H1 (cell line): ENCODE data around the gene CTNNA3. TPM values are rescaled to one million over a fixed set of nuclear protein-coding genes. Genes with fewer than 3 reads are reported as not detected.

Experiments used
- CTCF ChIA-PET: fragments of 300-600 bp; sonication (Branson Sonifier 250); formaldehyde crosslinking; loops from one replicate; lab custom pipeline; 2021; ENCODE audit not compliant: partially characterized antibody; lab: Charles Lee
- POLR2A ChIA-PET: fragments of 300-600 bp; sonication (Branson Sonifier 250); formaldehyde crosslinking; loops from one replicate; lab custom pipeline; 2021; ENCODE audit warnings: inconsistent platforms; ENCODE audit not compliant: partially characterized antibody; lab: Charles Lee
- DNase-seq, 2 experiments: peaks; one replicate each; pipeline versions ENCODE4 v3.0.0 to v3.0.0-alpha.2; 2010 to 2022; ENCODE audit warnings: low spot score in 2 of 2, low read depth in 1 of 2, mixed read lengths in 1 of 2
- FAIRE-seq: peaks from 2 replicates; lab custom pipeline; 2011; peaks lifted over from hg19 to GRCh38; lab: Jason Lieb, UNC
- H2AFZ ChIP-seq: 2 replicates; pipeline ENCODE4 v1.8.1; 2012; ENCODE audit warnings: low read length, inconsistent platforms
- H2AK5ac ChIP-seq: 2 replicates; pipeline ENCODE4 v1.6.1; 2013; ENCODE audit warnings: low read depth, low read length
- H2BK120ac ChIP-seq: replicated peaks from 2 replicates; pipeline ENCODE3; 2013; ENCODE audit warnings: low read depth, low read length, inconsistent platforms
- H2BK12ac ChIP-seq: 2 replicates; pipeline ENCODE4 v1.6.1; 2013; ENCODE audit warnings: low read depth, low read length
- H2BK15ac ChIP-seq: 2 replicates; pipeline ENCODE4 v1.6.1; 2013; ENCODE audit warnings: low read length
- H2BK20ac ChIP-seq: 2 replicates; pipeline ENCODE4 v1.6.1; 2013; ENCODE audit warnings: low read length
- H2BK5ac ChIP-seq: 2 replicates; pipeline ENCODE4 v1.6.1; 2013; ENCODE audit warnings: low read depth, low read length
- H3K14ac ChIP-seq: 2 replicates; pipeline ENCODE4 v1.6.1; 2013; ENCODE audit warnings: inconsistent platforms; ENCODE audit not compliant: insufficient read length
- H3K18ac ChIP-seq: 2 replicates; pipeline ENCODE4 v1.6.1; 2013; ENCODE audit warnings: low read length; ENCODE audit errors: extremely low read depth
- H3K23ac ChIP-seq: 2 replicates; pipeline ENCODE4 v1.6.1; 2013; ENCODE audit warnings: inconsistent platforms; ENCODE audit not compliant: insufficient read length
- H3K23me2 ChIP-seq: 2 replicates; pipeline ENCODE4 v1.6.1; 2013; ENCODE audit warnings: low read depth, low read length
- H3K27ac ChIP-seq: 2 replicates; pipeline ENCODE4 v1.6.1; 2011; ENCODE audit warnings: low read depth, low read length, inconsistent platforms
- H3K27me3 ChIP-seq, 4 experiments: replicated peaks in 1 of 4; 1 replicate in 1 of 4; 2 replicates in 3 of 4; pipeline versions ENCODE4 v1.6.1 to v1.8.1; 2011 to 2013; ENCODE audit warnings: low read length in 3 of 4, mild to moderate bottlenecking in 3 of 4, inconsistent platforms in 2 of 4, mixed read lengths in 2 of 4, moderate library complexity in 1 of 4; ENCODE audit not compliant: control insufficient read depth in 3 of 4, insufficient read depth in 3 of 4; ENCODE audit errors: extremely low read depth in 1 of 4
- H3K36me3 ChIP-seq, 4 experiments: 2 replicates each; pipeline versions ENCODE4 v1.6.1 to v1.8.1; 2011 to 2013; ENCODE audit warnings: mild to moderate bottlenecking in 4 of 4, low read length in 3 of 4, moderate library complexity in 2 of 4, control low read depth in 1 of 4, inconsistent platforms in 1 of 4; ENCODE audit not compliant: insufficient read depth in 4 of 4, control insufficient read depth in 2 of 4
- H3K4ac ChIP-seq: replicated peaks from 2 replicates; pipeline ENCODE3; 2013; ENCODE audit warnings: low read length, low read depth, mixed read lengths, inconsistent platforms; ENCODE audit not compliant: insufficient read length
- H3K4me1 ChIP-seq, 4 experiments: replicated peaks in 1 of 4; 1 replicate in 1 of 4; 2 replicates in 3 of 4; pipeline versions ENCODE4 v1.6.1 to v1.8.1; 2011 to 2013; ENCODE audit warnings: low read length in 3 of 4, inconsistent platforms in 2 of 4, mixed read lengths in 1 of 4; ENCODE audit not compliant: insufficient read depth in 4 of 4, control insufficient read depth in 3 of 4
- H3K4me2 ChIP-seq, 2 experiments: 2 replicates each; pipeline versions ENCODE4 v1.6.1 to v1.8.1; 2011 to 2013; ENCODE audit warnings: low read depth in 2 of 2, low read length in 2 of 2, control low read depth in 1 of 2, inconsistent platforms in 1 of 2, mild to moderate bottlenecking in 1 of 2; ENCODE audit not compliant: insufficient read depth in 1 of 2
- H3K4me3 ChIP-seq, 4 experiments: fragments of 200-600, 300-600 bp in 1 of 4; sonication (generic), shearing (Covaris generic), sonication (Bioruptor Twin) in 1 of 4; 2 replicates each; pipeline versions ENCODE4 v1.5.1 to v1.8.1; 2011 to 2016; ENCODE audit warnings: low read length in 4 of 4, low read depth in 3 of 4, control low read depth in 2 of 4, inconsistent platforms in 2 of 4, mild to moderate bottlenecking in 2 of 4, mixed read lengths in 1 of 4, moderate library complexity in 1 of 4; ENCODE audit not compliant: insufficient read depth in 2 of 4; ENCODE audit errors: extremely low read depth in 1 of 4
- H3K56ac ChIP-seq: replicated peaks from 2 replicates; pipeline ENCODE3; 2013; ENCODE audit warnings: low read depth, mild to moderate bottlenecking, mixed read lengths, low read length, inconsistent platforms; ENCODE audit not compliant: insufficient read length
- H3K79me1 ChIP-seq: 2 replicates; pipeline ENCODE4 v1.6.1; 2013; ENCODE audit warnings: low read depth, low read length, control low read depth
- H3K79me2 ChIP-seq, 2 experiments: 2 replicates each; pipeline versions ENCODE4 v1.6.1 to v1.8.1; 2012 to 2013; ENCODE audit warnings: low read length in 2 of 2, mild to moderate bottlenecking in 2 of 2, inconsistent platforms in 1 of 2; ENCODE audit not compliant: insufficient read depth in 2 of 2, control insufficient read depth in 1 of 2
- H3K9ac ChIP-seq, 4 experiments: replicated peaks in 1 of 4; 1 replicate in 1 of 4; 2 replicates in 3 of 4; pipeline versions ENCODE4 v1.6.1 to v1.8.1; 2011 to 2013; ENCODE audit warnings: low read depth in 3 of 4, low read length in 3 of 4, control low read depth in 2 of 4, mild to moderate bottlenecking in 2 of 4, moderate library complexity in 2 of 4, inconsistent platforms in 1 of 4; ENCODE audit errors: extremely low read depth in 1 of 4
- H3K9me3 ChIP-seq, 2 experiments: 2 replicates each; pipeline versions ENCODE4 v1.6.1 to v1.8.1; 2012 to 2013; ENCODE audit warnings: mild to moderate bottlenecking in 2 of 2, moderate library complexity in 2 of 2, control low read depth in 1 of 2, inconsistent platforms in 1 of 2, low read depth in 1 of 2, low read length in 1 of 2, mixed read lengths in 1 of 2; ENCODE audit not compliant: insufficient read depth in 2 of 2
- H4K20me1 ChIP-seq, 2 experiments: replicated peaks in 1 of 2; 2 replicates each; pipeline versions ENCODE3 to v1.8.1; 2011 to 2013; ENCODE audit warnings: inconsistent platforms in 2 of 2, low read length in 2 of 2, mild to moderate bottlenecking in 1 of 2; ENCODE audit not compliant: insufficient read depth in 2 of 2, control insufficient read depth in 1 of 2
- H4K5ac ChIP-seq: 2 replicates; pipeline ENCODE4 v1.6.1; 2013; ENCODE audit warnings: low read length, low read depth, mixed read lengths, inconsistent platforms; ENCODE audit not compliant: insufficient read length
- H4K8ac ChIP-seq: 2 replicates; pipeline ENCODE4 v1.8.0; 2013; ENCODE audit warnings: mild to moderate bottlenecking, moderate library complexity, low read length, inconsistent platforms; ENCODE audit not compliant: insufficient read depth; ENCODE audit errors: extremely low read depth
- H4K91ac ChIP-seq: replicated peaks from 2 replicates; pipeline ENCODE3; 2013; ENCODE audit warnings: low read length, mixed read lengths, inconsistent platforms; ENCODE audit not compliant: insufficient read length
- CEBPB ChIP-seq: IDR thresholded peaks from 2 replicates; pipeline ENCODE4 v1.6.1; 2012; ENCODE audit warnings: low read depth, low read length
- EP300 ChIP-seq, 2 experiments: IDR thresholded peaks; 1 replicate in 1 of 2; 2 replicates in 1 of 2; pipeline ENCODE4 v1.6.1; 2011 to 2012; ENCODE audit warnings: low read depth in 2 of 2, low read length in 2 of 2, mild to moderate bottlenecking in 2 of 2, borderline replicate concordance in 1 of 2, inconsistent platforms in 1 of 2, moderate library complexity in 1 of 2
- RFX5 ChIP-seq: IDR thresholded peaks from 2 replicates; pipeline ENCODE4 v1.6.1; 2011; ENCODE audit warnings: low read depth, low read length, improper control_type of control experiment, borderline replicate concordance
- RNF2 ChIP-seq: fragments of 200-900, 300-1000 bp; sonication (generic); IDR thresholded peaks from 2 replicates; pipeline ENCODE4 v1.7.1; 2016; ENCODE audit warnings: borderline replicate concordance, low read depth, mild to moderate bottlenecking, antibody characterized with exemption, low read length; ENCODE audit not compliant: poor library complexity, severe bottlenecking; ENCODE audit errors: missing control alignments
- SIN3A ChIP-seq, 2 experiments: IDR thresholded peaks in 1 of 2; conservative IDR thresholded peaks in 1 of 2; 2 replicates each; pipeline ENCODE4 v1.6.1; 2011 to 2012; ENCODE audit warnings: low read length in 2 of 2, improper control_type of control experiment in 1 of 2, low read depth in 1 of 2, mild to moderate bottlenecking in 1 of 2
- SUZ12 ChIP-seq: fragments of 200-600 bp; sonication (generic); IDR thresholded peaks from 2 replicates; pipeline ENCODE4 v1.6.1; 2012; ENCODE audit warnings: mild to moderate bottlenecking, inconsistent platforms, low read length, moderate library complexity, mixed read lengths
- TBP ChIP-seq: IDR thresholded peaks from 2 replicates; pipeline ENCODE4 v1.6.1; 2011; ENCODE audit warnings: low read depth, low read length, improper control_type of control experiment
- WGBS, 2 experiments: shearing (Covaris generic) in 1 of 2; methylation state at CpG; one replicate each; pipeline versions ENCODE4 v1.1.6 to v1.1.7; 2013 to 2015; ENCODE audit warnings: low lambda C conversion rate in 2 of 2, mixed read lengths in 2 of 2, inconsistent platforms in 1 of 2, low coverage in 1 of 2, missing lambda C conversion rate in 1 of 2; ENCODE audit not compliant: insufficient replicate concordance in 2 of 2, insufficient coverage in 1 of 2, insufficient read length in 1 of 2; ENCODE audit errors: extremely low coverage in 1 of 2, missing lambda C conversion rate in 1 of 2; 5-methylcytosine and 5-hydroxymethylcytosine counted together
- polyA plus RNA-seq, 7 experiments: library from polyadenylated mRNA; depleted of rRNA in 3 of 7; stranded (reverse) in 5 of 7; unstranded in 2 of 7; fragments of >200 nt in 5 of 7; fragments of 200-250 nt in 2 of 7; gene quantifications; 1 replicate in 5 of 7; 2 replicates in 1 of 7; 4 replicates in 1 of 7; pipeline versions ENCODE4 v1.2.1 to v1.2.3, GENCODE V29; 2011 to 2013; ENCODE audit warnings: missing spikeins in 2 of 7, mixed read lengths in 2 of 7
- total RNA-seq: library from RNA; stranded (reverse); fragmentation: NEBNext Ultra II Directional; extraction: Animal tissue kit (Norgen Biotek cat#: 25700); gene quantifications from 2 replicates; pipeline ENCODE4 v1.2.1, GENCODE V29; 2021
- TF ChIP-seq, protein P1 (sequence below), 3 experiments: IDR thresholded peaks; 1 replicate in 2 of 3; 2 replicates in 1 of 3; pipeline versions ENCODE4 v1.5.1 to v1.6.1; 2011; ENCODE audit warnings: low read length in 3 of 3, mild to moderate bottlenecking in 3 of 3, inconsistent platforms in 2 of 3, low read depth in 1 of 3, moderate library complexity in 1 of 3; ENCODE audit not compliant: insufficient read depth in 1 of 3; ENCODE audit errors: control extremely low read depth in 1 of 3
- TF ChIP-seq, protein P2 (sequence below): IDR thresholded peaks from 2 replicates; pipeline ENCODE4 v1.6.1; 2012; ENCODE audit warnings: low read length, inconsistent platforms

Gene CTNNA3
- total and polyA plus RNA-seq, 2 of the 8 experiments (the other 6 are each of a cell fraction or from before 2014, with no cell fraction given), result 1.3 to 1.5 TPM

DNA sequence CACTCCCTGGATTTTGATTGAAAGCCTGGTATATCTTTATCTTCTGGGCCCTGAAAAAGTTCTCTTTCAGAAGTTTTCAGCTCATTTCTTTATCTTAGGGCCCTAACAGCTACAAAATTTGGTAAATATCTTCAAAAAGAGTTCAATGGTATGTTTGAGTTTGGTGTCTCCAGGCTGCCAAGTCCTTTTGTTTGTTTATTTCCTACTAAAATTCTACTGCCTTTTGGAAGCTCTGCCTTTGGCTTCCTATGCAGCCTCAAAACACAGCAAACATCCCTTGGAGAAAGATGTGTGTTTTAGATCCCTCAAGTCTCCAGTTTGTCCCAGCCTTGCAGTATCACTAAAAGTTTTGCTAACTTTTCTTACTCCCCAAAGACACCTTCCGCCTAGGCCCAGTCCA lies 623.3 kb downstream of the CTNNA3 start:
- no peaks in the 10 kb centered on the region for H3K79me1 ChIP-seq
- no peaks in the 10 kb centered on the region for H3K4me1 ChIP-seq
- no peak overlapping the region for H3K27ac ChIP-seq
- H4K91ac ChIP-seq, result no peak overlapping the region
- H2BK5ac ChIP-seq, result no peak overlapping the region
- H2BK20ac ChIP-seq, result no peak overlapping the region
- H2AFZ ChIP-seq, result no peak overlapping the region
- H3K27me3 ChIP-seq, result no peaks in the 10 kb centered on the region
- H2AK5ac ChIP-seq, result no peak overlapping the region
- H4K5ac ChIP-seq, result no peak overlapping the region
- no peak overlapping the region for H2BK120ac ChIP-seq
- no peak overlapping the region for H2BK12ac ChIP-seq
- H3K79me2 ChIP-seq, result no peaks in the 10 kb centered on the region
- no peak for DNase-seq
- ChIA-PET CTCF (no interaction called here), POLR2A (no interaction called here)
- no peaks in the 10 kb centered on the region for H3K9me3 ChIP-seq
- H3K23me2 ChIP-seq, result no peaks in the 10 kb centered on the region
- H3K56ac ChIP-seq, result no peak overlapping the region
- no peak overlapping the region for H3K4ac ChIP-seq
- no peak overlapping the region for H3K4me2 ChIP-seq
- H4K20me1 ChIP-seq, result no peaks in the 10 kb centered on the region
- H3K9ac ChIP-seq, result no peak overlapping the region
- no peak for FAIRE-seq
- no peak overlapping the region for H3K23ac ChIP-seq
- H2BK15ac ChIP-seq, result no peak overlapping the region; the same call in 1 of the 2 replicates
- H3K4me3 ChIP-seq, result no peak overlapping the region
- 100% methylated on average over 1 of the region's 1 CpG; no CpG with 5 or more reads in 1 of the 2 experiments for WGBS, 2 experiments
- no peaks in the 10 kb centered on the region for H3K36me3 ChIP-seq
- no peak overlapping the region for H4K8ac ChIP-seq
- no peak overlapping the region for H3K14ac ChIP-seq
- no peak overlapping the region for H3K18ac ChIP-seq
- TF ChIP-seq SUZ12 (no peak), EP300 (IDR thresholded peaks at IDR 0.05; ENCODE audit: borderline replicate concordance in 1 of 2, low read depth in 2 of 2, low read length in 2 of 2) (no peak), SIN3A (conservative IDR thresholded peaks at IDR 0.05 in 1 of 2, IDR thresholded peaks at IDR 0.05 in 1 of 2; ENCODE audit: low read depth in 1 of 2, low read length in 2 of 2) (no peak), RFX5 (no peak), RNF2 (no peak), CEBPB (no peak), TBP (no peak)
- TF ChIP-seq, protein P1, sequence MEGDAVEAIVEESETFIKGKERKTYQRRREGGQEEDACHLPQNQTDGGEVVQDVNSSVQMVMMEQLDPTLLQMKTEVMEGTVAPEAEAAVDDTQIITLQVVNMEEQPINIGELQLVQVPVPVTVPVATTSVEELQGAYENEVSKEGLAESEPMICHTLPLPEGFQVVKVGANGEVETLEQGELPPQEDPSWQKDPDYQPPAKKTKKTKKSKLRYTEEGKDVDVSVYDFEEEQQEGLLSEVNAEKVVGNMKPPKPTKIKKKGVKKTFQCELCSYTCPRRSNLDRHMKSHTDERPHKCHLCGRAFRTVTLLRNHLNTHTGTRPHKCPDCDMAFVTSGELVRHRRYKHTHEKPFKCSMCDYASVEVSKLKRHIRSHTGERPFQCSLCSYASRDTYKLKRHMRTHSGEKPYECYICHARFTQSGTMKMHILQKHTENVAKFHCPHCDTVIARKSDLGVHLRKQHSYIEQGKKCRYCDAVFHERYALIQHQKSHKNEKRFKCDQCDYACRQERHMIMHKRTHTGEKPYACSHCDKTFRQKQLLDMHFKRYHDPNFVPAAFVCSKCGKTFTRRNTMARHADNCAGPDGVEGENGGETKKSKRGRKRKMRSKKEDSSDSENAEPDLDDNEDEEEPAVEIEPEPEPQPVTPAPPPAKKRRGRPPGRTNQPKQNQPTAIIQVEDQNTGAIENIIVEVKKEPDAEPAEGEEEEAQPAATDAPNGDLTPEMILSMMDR (IDR thresholded peaks at IDR 0.05; ENCODE audit: control extremely low read depth in 1 of 3, insufficient read depth in 1 of 3, low read depth in 1 of 3, low read length in 3 of 3), result no peak
- TF ChIP-seq, protein P2, sequence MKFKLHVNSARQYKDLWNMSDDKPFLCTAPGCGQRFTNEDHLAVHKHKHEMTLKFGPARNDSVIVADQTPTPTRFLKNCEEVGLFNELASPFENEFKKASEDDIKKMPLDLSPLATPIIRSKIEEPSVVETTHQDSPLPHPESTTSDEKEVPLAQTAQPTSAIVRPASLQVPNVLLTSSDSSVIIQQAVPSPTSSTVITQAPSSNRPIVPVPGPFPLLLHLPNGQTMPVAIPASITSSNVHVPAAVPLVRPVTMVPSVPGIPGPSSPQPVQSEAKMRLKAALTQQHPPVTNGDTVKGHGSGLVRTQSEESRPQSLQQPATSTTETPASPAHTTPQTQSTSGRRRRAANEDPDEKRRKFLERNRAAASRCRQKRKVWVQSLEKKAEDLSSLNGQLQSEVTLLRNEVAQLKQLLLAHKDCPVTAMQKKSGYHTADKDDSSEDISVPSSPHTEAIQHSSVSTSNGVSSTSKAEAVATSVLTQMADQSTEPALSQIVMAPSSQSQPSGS, result no peak
